ENCODE results near the gene SMURF2.

SMURF2 gene

GRCh38 chr17:64547319-64547718 is 114.8 kb downstream of the SMURF2 start:
- in situ Hi-C loops (cut with HindIII; ENCODE audit: low pct_unique_long_range_greater_than_20kb, low sequenced_read_pairs): no loop called here
- DNase-seq (ENCODE audit: low read depth in 1 of 2, low spot score in 1 of 2): no peak
- no peak for TF ChIP-seq JUND (IDR thresholded peaks at IDR 0.05; ENCODE audit: low read depth)

- DNase-seq (ENCODE audit: low read depth in 1 of 2, low spot score in 1 of 2): no peak
Measured at GRCh38 chr17:64546716-64547115, 115.4 kb downstream of the SMURF2 start.

GRCh38 chr17:64544742-64545141 is 117.4 kb downstream of the SMURF2 start:
- in situ Hi-C loops (cut with HindIII; ENCODE audit: low pct_unique_long_range_greater_than_20kb, low sequenced_read_pairs): no loop called here
- no peak for TF ChIP-seq JUND (IDR thresholded peaks at IDR 0.05; ENCODE audit: low read depth)
- no peak for DNase-seq (ENCODE audit: low read depth in 1 of 2, low spot score in 1 of 2)

More at GRCh38 chr17:64546716-64547115, 115.4 kb downstream of the SMURF2 start:
- in situ Hi-C loops (cut with HindIII; ENCODE audit: low pct_unique_long_range_greater_than_20kb, low sequenced_read_pairs): no loop called here
- TF ChIP-seq JUND (IDR thresholded peaks at IDR 0.05; ENCODE audit: low read depth): no peak

GRCh38 chr17:64540118-64540776 is 121.9 kb downstream of the SMURF2 start:
- in situ Hi-C loops (cut with HindIII; ENCODE audit: low pct_unique_long_range_greater_than_20kb, low sequenced_read_pairs): no loop called here
- DNase-seq (ENCODE audit: low read depth in 1 of 2, low spot score in 1 of 2): peak; percentile 15 to 50
- no peak for TF ChIP-seq JUND (IDR thresholded peaks at IDR 0.05; ENCODE audit: low read depth)

DNA sequence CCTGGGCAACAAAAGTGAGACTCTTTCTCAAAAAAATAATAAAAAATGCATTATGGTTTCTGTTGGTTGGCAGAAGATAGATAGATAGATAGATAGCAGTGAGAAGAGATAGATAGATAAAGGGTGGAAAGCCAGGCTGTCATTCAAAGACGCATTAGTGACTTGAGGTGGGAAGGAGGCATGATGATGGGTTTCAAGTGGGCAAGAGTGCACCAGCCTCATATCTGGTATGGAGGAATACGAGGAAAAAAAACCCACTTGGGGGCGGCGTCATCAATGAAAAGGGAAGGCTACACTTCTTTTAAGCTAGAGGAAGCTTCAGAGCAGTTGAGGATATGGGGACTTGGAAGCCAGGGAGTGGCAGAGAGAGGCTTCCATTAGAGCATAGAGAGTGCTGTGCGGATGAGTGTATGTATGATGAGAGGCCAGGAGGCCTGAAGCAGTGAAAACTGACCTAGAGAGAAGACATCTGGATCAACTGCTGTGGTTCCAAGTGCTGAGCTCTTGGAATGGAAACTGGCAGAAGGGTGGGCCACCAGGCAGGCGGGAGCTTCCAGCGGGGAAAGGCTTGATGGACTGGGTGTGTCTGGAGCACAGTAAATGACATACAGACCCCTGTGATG is 123.5 kb downstream of the SMURF2 start:
- in situ Hi-C loops (cut with HindIII; ENCODE audit: low pct_unique_long_range_greater_than_20kb, low sequenced_read_pairs): no loop called here
- no peak for DNase-seq (ENCODE audit: low read depth in 1 of 2, low spot score in 1 of 2)
- no peak for TF ChIP-seq JUND (IDR thresholded peaks at IDR 0.05; ENCODE audit: low read depth)

DNA sequence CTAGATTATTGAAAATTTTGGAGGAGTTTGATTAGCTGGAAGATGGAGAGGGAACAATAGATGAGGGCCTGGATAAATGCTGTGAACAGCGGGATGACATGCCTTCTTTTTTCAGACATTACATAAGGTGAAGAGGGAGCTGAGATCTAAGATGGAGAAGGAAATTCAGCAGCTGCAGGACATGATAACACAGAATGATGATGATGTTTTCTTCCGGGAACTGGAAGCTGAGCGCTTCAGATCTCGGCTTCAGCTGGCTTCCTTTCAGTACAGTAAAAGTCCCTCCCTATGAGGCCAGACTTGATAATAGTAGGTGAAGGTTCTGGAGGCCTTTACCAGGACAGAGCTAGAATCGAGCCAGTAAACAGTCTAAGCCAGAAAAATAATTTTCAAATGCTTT is 124.6 kb downstream of the SMURF2 start:
- no peak for DNase-seq (ENCODE audit: low read depth in 1 of 2, low spot score in 1 of 2)
- TF ChIP-seq JUND (IDR thresholded peaks at IDR 0.05; ENCODE audit: low read depth): no peak
- in situ Hi-C loops (cut with HindIII; ENCODE audit: low pct_unique_long_range_greater_than_20kb, low sequenced_read_pairs): no loop called here

DNA sequence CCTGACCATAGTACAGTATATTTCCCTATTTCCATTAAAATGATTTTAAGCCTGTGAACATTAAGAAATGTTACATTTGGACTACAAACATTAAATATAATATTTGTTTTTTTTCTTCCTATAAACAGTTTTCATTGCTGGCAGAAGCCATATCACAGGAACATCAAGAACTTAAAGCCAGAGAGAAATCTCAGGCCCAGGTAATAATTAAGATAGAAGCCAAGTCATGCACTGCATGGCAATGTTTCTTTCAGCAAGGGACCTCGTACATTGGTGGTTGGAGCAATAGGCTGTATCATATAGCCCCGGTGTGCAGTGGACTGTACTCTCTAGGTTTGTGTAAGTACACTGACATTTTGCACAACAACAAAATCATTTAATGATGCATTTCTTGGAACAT is 125.2 kb downstream of the SMURF2 start:
- DNase-seq (ENCODE audit: low read depth in 1 of 2, low spot score in 1 of 2): no peak
- in situ Hi-C loops (cut with HindIII; ENCODE audit: low pct_unique_long_range_greater_than_20kb, low sequenced_read_pairs): no loop called here
- no peak for TF ChIP-seq JUND (IDR thresholded peaks at IDR 0.05; ENCODE audit: low read depth)

- TF ChIP-seq JUND (IDR thresholded peaks at IDR 0.05; ENCODE audit: low read depth): no peak
- in situ Hi-C loops (cut with HindIII; ENCODE audit: low pct_unique_long_range_greater_than_20kb, low sequenced_read_pairs): no loop called here
- DNase-seq (ENCODE audit: low read depth in 1 of 2, low spot score in 1 of 2): no peak
Measured at GRCh38 chr17:64535357-64535756, 126.8 kb downstream of the SMURF2 start.

GRCh38 chr17:64534187-64534586 is 127.9 kb downstream of the SMURF2 start:
- TF ChIP-seq JUND (IDR thresholded peaks at IDR 0.05; ENCODE audit: low read depth): no peak
- DNase-seq (ENCODE audit: low read depth in 1 of 2, low spot score in 1 of 2): peak in 1 of 2 experiments; percentile 46
- in situ Hi-C loops (cut with HindIII; ENCODE audit: low pct_unique_long_range_greater_than_20kb, low sequenced_read_pairs): no loop called here

GRCh38 chr17:64533784-64534183 is 128.3 kb downstream of the SMURF2 start:
- in situ Hi-C loops (cut with HindIII; ENCODE audit: low pct_unique_long_range_greater_than_20kb, low sequenced_read_pairs): no loop called here
- no peak for DNase-seq (ENCODE audit: low read depth in 1 of 2, low spot score in 1 of 2)
- TF ChIP-seq JUND (IDR thresholded peaks at IDR 0.05; ENCODE audit: low read depth): no peak

DNA sequence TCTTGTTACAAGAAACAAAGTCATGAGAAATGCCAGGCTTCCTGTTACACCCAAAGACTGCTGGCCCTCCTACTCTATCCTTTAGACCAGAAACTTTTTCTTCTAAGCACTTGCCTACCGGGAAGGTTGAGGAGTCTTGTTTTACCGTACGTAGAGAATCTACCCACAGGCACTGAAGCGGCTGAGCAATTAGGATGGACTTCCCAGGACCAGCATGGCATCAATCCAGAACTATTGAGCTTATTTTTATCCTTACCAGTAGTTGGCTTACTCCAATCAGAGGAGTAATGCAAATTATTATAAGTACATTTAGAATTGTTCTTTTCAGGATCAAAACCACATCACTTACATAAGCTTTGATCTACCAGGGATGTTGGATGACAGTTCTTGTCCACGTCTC is 129.7 kb downstream of the SMURF2 start:
- no peak for TF ChIP-seq JUND (IDR thresholded peaks at IDR 0.05; ENCODE audit: low read depth)
- in situ Hi-C loops (cut with HindIII; ENCODE audit: low pct_unique_long_range_greater_than_20kb, low sequenced_read_pairs): no loop called here
- no peak for DNase-seq (ENCODE audit: low read depth in 1 of 2, low spot score in 1 of 2)

DNA sequence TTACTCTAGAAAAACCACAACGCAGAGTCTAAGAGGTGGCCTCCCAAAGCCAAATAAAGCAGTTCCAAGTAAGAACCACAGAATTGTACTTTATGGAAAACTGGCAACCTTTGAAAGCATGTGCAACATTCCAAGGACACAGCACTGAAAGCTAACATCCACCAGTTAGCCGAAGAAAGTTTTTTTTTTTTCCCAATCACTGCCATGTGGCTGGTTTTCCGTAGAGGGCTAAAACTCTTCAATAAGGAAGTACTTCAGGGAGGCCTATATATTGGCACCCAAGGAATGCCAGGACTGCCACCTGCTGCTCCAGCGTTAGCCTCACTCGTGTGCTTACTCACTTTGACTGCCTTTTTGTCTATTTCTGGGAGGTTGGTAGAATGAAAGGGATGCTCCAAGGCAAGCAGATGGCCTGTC is 130.1 kb downstream of the SMURF2 start:
- in situ Hi-C loops (cut with HindIII; ENCODE audit: low pct_unique_long_range_greater_than_20kb, low sequenced_read_pairs): no loop called here
- no peak for TF ChIP-seq JUND (IDR thresholded peaks at IDR 0.05; ENCODE audit: low read depth)
- DNase-seq (ENCODE audit: low read depth in 1 of 2, low spot score in 1 of 2): no peak

GRCh38 chr17:64529221-64529620 is 132.9 kb downstream of the SMURF2 start:
- in situ Hi-C loops (cut with HindIII; ENCODE audit: low pct_unique_long_range_greater_than_20kb, low sequenced_read_pairs): no loop called here
- no peak for DNase-seq (ENCODE audit: low read depth in 1 of 2, low spot score in 1 of 2)
- no peak for TF ChIP-seq JUND (IDR thresholded peaks at IDR 0.05; ENCODE audit: low read depth)

GRCh38 chr17:64527914-64528313 is 134.2 kb downstream of the SMURF2 start:
- TF ChIP-seq JUND (IDR thresholded peaks at IDR 0.05; ENCODE audit: low read depth): no peak
- DNase-seq (ENCODE audit: low read depth in 1 of 2, low spot score in 1 of 2): no peak
- in situ Hi-C loops (cut with HindIII; ENCODE audit: low pct_unique_long_range_greater_than_20kb, low sequenced_read_pairs): no loop called here

All from T47D (cell line).